GM10847 (cell line): ENCODE data around the gene PRSS36.

ENCODE experiments used
- POLR2A ChIP-seq: IDR thresholded peaks from 2 replicates; pipeline ENCODE4 v1.6.1; 2011; ENCODE audit not compliant: insufficient read length; ENCODE audit errors: extremely low read depth

Gene PRSS36

DNA sequence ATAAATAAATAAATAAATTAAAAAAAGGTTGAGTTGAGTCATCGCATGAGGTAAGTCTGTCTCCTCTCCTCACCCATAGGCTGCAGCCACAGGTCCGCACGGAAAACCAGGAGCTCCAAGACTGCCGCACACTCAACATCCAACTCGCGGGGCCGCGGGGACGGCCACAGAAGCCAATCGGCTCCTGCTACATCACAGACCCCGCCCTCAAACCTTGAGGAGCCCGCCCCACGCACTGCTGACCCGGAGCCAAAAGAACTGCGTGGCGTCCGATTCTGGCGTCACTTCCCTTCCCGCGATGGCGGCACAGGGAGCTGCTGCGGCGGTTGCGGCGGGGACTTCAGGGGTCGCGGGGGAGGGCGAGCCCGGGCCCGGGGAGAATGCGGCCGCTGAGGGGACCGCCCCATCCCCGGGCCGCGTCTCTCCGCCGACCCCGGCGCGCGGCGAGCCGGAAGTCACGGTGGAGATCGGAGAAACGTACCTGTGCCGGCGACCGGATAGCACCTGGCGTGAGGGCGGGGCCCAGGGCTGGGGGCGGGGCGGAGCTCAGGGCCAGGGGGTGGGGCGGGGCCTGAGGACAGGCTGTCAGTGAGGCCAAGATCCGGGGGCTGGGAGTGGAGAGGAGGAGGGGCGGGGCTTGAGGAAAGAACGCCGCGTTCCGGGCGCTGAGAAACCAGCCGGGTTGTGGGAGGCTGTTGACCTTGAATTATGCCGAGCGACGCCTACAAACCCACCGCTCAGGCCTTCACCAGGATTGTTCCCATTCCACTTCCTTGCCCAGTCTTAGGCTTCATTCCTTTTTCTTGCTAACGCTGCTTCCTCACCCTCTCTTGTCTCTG, 32.3 kb downstream of the PRSS36 start, which contains the start of gene KAT8:
TSS of gene KAT8 (plus strand) at position 281 of the 839 bp plus-strand sequence. CDS start at position 299, 18 bp downstream.
- peak; percentile 91 for TF ChIP-seq POLR2A

GRCh38 chr16:31114468-31114867, 35.4 kb downstream of the PRSS36 start:
- TF ChIP-seq POLR2A = no peak

DNA sequence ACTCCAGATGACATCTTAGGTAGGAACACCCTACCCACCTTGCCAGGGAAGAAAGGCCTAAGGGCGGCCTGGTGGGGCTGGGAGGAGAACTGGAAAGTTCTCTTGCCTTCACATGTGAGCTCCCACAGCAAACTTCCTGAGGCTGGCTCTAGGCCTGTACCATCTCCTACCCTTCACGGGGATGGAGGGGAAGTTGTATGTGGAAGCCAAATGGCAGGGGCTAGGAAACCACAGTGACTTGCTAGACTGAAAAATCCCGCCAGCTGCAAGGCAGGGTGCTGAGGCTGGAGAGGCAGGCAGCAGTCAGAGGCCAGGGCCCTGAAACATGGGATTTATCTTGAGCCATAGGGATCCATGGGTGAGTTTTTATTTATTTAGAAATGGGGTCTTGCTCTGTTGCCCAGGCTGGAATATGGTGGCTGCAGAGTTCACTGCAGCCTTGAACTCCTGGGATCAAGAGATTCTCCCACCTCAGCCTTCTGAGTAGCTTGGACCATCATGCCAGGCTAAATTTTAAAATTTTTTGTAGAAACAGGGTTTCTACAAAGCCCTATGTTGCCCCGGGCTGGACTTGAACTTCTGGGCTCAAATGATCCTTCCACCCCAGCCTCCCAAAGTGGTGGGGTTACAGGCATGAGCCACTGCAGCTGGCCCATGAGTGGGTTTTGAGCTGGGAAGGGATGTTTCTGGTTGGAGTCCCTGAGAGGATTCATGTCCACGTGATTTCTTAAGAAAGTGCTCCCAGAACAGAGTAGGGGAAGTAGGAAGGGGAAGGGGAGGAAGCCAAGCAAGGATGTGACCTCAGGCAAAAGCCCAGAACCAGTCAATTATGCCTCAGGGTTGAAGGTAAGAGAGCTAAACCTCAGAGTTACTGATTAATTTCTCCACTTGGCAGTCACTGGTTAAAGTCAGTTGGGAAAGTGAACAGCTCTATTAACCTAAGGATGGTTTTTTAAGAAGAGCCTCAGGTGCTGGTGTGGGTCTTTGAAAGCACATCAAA, 36.4 kb downstream of the PRSS36 start:
- TF ChIP-seq POLR2A = no peak

DNA sequence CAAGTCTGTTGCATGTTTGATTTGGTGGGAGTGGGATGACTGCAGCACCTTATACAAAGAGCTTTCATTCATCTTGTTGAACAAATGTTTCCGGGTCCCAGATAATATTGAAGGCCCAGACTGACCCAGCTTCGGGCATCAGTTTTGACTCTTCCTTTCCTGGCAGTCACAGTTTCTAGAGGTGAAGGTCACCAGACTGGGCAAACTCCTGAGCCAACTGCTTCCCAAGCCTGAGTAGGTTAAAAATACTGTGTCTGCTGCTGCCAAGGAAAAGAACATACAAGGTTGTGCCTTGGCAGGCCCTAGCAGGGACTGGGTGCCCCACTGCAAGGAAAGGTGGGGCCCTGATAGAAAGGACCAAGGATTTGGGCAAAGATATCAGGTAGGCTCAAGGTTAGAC, 37.2 kb downstream of the PRSS36 start:
- no peak for TF ChIP-seq POLR2A

GRCh38 chr16:31111881-31112466, 37.9 kb downstream of the PRSS36 start:
- TF ChIP-seq POLR2A = no peak

DNA sequence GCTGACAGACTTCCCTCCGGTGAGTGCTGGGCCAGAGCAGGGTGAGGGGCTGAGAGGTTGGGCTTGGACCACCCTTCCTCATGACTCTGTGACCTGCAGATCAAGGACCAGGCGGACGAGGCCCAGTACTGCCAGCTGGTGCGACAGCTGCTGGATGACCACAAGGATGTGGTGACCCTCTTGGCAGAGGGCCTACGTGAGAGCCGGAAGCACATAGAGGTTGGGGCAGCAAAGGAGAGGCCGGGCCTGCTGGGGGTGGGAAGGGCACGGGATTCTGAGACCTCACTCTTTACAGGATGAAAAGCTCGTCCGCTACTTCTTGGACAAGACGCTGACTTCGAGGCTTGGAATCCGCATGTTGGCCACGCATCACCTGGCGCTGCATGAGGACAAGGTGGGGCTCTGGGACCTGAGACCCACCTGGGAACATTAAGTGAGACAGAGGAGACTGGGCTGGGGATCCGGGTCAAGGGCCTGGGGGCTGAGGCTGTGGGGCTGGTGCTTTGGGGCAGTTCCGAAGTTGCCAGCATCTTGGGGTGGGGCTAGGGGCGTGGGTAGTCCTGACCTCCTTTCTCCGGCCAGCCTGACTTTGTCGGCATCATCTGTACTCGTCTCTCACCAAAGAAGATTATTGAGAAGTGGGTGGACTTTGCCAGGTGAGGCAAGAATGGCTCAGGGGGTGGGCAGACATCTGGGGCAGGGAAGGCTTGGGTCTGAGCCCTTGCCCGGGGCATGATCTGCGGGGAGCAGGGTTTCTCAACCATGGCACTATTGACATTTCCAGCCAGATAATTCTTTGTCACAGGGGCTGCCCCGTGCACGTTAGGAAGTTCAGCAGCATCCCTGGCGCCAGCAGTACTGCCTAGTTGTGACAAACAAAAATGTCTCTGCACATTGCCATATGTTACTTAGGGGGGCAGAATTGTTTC, 39.5 kb downstream of the PRSS36 start:
- TF ChIP-seq POLR2A = no peak

DNA sequence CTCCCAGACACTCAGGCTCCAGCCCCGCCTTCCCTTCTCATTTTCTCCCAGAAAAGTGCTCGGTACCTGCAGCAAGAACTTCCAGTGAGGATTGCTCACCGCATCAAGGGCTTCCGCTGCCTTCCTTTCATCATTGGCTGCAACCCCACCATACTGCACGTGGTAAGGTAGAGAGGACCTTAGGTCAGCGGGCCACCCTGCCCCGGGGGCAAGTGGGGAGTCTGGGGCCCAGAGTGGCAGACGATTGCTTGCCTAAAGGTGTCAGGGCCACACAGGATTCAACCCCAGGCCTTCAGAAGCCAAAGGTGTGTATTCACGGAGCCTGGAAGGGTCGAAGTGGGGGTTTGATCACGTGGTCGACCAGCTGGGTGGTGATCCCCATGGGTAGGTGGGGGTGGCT, 40.2 kb downstream of the PRSS36 start:
- no peak for TF ChIP-seq POLR2A

- no peak for TF ChIP-seq POLR2A
Measured at GRCh38 chr16:31108794-31109558, 40.9 kb downstream of the PRSS36 start.

DNA sequence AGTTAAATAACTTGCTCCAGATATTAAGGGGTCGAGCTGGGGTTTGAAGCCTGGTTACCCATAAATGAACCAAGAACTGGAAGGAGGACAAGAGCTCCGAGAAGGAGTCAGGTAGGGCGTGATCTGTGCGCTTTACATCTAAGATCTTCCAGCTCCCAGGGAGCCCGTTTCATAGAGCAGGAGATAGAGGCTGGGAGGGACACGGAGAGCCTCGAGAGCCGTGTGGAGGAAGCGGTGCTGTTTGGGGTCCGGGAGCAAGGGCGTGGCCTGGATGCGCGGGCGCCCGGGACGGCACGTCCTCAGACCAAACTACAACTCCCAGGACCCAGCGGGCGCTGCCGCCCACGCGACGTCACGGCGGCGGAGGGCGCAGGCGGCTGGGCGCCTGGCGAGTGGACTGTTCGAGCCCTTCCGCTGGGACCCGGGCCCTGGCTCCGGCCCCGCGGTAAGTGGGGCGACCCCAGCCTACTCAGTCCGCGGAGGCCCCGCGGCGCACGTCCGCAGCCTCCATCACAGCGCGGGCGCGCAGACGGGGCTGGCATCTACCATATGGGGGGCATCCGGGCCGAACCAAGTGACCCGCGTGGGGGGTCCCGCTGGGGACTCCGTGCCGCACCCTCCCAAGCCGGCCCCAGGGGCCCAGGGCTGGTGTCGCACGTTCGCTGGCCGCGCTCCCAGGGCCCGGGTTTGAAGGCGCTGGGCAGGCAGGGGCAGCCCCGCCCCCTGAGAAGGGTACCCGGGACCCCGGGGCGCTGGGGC, 41.7 kb downstream of the PRSS36 start, which contains the start of gene BCKDK:
TSS of gene BCKDK (plus strand) at position 352 of the 759 bp plus-strand sequence. CDS start 838 bp downstream, outside the sequence.
- peak; percentile 51 for TF ChIP-seq POLR2A

- TF ChIP-seq POLR2A = no peak
Measured at GRCh38 chr16:31107465-31107867, 42.4 kb downstream of the PRSS36 start.

DNA sequence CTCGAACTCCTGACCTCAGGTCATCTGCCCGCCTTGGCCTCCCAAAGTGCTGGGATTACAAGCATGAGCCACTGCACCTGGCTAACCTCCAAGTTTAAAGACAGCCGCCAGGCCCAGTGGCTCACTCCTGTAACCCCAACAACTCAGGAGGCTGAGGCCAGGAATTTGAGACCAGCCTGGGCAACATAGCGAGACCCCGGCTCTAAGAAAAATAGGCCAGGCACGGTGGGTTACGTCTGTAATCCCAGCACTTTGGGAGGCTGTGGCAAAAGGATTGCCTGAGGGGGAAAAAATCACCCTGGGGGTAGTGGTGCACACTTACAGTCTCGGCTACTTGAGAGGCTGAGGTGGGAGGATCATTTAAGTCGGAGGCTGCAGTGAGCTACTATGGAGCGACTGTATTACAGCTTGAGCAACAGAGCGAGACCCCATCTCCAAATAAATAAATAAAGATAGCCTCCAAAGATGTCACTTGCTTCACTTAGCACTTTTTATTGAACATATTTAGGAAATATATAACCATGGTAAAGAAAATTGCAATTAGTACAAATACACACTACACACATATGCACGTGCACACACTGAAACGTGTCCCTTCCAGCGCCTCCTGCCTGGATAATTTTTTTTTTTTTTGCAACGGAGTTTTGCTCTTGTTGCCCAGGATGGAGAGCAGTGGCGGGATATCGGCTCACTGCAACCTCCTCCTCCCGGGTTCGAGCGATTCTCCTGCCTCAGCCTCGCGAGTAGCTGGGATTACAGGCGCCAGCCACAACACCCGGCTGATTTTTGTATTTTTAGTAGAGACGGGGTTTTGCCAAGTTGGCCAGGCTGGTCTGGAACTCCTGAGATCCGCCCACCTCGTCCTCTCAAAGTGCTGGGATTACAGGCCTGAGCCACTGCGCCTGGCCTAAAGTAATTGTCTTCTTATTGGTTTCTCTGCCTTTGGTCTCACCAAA, 43.1 kb downstream of the PRSS36 start:
- no peak for TF ChIP-seq POLR2A
